ENCODE measurements around the gene GLO1.

The GLO1 gene

DNA sequence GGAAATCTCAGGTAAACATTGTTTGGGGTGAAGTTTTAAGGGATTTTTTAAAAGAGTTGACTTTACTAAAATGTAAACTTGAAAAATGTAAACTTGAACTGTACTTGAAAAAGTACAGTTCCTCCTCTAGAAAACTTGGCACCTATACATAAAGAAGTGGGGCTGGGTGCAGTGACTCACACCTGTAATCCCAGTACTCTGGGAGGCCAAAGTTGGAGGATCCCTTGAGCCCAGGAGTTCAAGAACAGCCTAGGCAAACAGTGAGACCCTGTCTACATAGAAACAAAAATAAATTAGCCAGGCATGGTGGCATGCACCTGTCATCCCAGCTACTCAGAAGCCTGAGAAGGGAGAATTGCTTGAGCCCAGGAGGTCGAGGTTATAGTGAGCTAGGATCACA, 70.5 kb downstream of the GLO1 start:
- no peak for ATAC-seq
- TF ChIP-seq, protein P1, sequence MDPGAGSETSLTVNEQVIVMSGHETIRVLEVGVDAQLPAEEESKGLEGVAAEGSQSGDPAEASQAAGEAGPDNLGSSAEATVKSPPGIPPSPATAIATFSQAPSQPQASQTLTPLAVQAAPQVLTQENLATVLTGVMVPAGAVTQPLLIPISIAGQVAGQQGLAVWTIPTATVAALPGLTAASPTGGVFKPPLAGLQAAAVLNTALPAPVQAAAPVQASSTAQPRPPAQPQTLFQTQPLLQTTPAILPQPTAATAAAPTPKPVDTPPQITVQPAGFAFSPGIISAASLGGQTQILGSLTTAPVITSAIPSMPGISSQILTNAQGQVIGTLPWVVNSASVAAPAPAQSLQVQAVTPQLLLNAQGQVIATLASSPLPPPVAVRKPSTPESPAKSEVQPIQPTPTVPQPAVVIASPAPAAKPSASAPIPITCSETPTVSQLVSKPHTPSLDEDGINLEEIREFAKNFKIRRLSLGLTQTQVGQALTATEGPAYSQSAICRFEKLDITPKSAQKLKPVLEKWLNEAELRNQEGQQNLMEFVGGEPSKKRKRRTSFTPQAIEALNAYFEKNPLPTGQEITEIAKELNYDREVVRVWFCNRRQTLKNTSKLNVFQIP (CRISPR knock-in tag; IDR thresholded peaks at IDR 0.05; ENCODE audit: borderline replicate concordance, low read depth): no peak
- TF ChIP-seq, protein P2, sequence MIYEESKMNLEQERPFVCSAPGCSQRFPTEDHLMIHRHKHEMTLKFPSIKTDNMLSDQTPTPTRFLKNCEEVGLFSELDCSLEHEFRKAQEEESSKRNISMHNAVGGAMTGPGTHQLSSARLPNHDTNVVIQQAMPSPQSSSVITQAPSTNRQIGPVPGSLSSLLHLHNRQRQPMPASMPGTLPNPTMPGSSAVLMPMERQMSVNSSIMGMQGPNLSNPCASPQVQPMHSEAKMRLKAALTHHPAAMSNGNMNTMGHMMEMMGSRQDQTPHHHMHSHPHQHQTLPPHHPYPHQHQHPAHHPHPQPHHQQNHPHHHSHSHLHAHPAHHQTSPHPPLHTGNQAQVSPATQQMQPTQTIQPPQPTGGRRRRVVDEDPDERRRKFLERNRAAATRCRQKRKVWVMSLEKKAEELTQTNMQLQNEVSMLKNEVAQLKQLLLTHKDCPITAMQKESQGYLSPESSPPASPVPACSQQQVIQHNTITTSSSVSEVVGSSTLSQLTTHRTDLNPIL (CRISPR knock-in tag; IDR thresholded peaks at IDR 0.05; ENCODE audit: low read depth): no peak
- TF ChIP-seq, protein P3, sequence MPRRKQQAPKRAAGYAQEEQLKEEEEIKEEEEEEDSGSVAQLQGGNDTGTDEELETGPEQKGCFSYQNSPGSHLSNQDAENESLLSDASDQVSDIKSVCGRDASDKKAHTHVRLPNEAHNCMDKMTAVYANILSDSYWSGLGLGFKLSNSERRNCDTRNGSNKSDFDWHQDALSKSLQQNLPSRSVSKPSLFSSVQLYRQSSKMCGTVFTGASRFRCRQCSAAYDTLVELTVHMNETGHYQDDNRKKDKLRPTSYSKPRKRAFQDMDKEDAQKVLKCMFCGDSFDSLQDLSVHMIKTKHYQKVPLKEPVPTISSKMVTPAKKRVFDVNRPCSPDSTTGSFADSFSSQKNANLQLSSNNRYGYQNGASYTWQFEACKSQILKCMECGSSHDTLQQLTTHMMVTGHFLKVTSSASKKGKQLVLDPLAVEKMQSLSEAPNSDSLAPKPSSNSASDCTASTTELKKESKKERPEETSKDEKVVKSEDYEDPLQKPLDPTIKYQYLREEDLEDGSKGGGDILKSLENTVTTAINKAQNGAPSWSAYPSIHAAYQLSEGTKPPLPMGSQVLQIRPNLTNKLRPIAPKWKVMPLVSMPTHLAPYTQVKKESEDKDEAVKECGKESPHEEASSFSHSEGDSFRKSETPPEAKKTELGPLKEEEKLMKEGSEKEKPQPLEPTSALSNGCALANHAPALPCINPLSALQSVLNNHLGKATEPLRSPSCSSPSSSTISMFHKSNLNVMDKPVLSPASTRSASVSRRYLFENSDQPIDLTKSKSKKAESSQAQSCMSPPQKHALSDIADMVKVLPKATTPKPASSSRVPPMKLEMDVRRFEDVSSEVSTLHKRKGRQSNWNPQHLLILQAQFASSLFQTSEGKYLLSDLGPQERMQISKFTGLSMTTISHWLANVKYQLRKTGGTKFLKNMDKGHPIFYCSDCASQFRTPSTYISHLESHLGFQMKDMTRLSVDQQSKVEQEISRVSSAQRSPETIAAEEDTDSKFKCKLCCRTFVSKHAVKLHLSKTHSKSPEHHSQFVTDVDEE (CRISPR knock-in tag; IDR thresholded peaks at IDR 0.05): no peak
- TF ChIP-seq ESRRG (CRISPR knock-in tag; IDR thresholded peaks at IDR 0.05): no peak
- no peak for TF ChIP-seq ZC3H10 (CRISPR knock-in tag; IDR thresholded peaks at IDR 0.05)
- no peak for TF ChIP-seq GLIS3 (CRISPR knock-in tag; IDR thresholded peaks at IDR 0.05)
- TF ChIP-seq SNAI2 (CRISPR knock-in tag; IDR thresholded peaks at IDR 0.05): no peak
- no peak for TF ChIP-seq ZNF565 (CRISPR knock-in tag; conservative IDR thresholded peaks at IDR 0.05; ENCODE audit: low read depth)
- TF ChIP-seq, protein P4, sequence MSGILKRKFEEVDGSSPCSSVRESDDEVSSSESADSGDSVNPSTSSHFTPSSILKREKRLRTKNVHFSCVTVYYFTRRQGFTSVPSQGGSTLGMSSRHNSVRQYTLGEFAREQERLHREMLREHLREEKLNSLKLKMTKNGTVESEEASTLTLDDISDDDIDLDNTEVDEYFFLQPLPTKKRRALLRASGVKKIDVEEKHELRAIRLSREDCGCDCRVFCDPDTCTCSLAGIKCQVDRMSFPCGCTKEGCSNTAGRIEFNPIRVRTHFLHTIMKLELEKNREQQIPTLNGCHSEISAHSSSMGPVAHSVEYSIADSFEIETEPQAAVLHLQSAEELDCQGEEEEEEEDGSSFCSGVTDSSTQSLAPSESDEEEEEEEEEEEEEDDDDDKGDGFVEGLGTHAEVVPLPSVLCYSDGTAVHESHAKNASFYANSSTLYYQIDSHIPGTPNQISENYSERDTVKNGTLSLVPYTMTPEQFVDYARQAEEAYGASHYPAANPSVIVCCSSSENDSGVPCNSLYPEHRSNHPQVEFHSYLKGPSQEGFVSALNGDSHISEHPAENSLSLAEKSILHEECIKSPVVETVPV (CRISPR knock-in tag; IDR thresholded peaks at IDR 0.05): no peak
- TF ChIP-seq ARNTL (CRISPR knock-in tag; IDR thresholded peaks at IDR 0.05; ENCODE audit: borderline replicate concordance, low read depth): no peak
- no peak for TF ChIP-seq TCF4 (CRISPR knock-in tag; IDR thresholded peaks at IDR 0.05; ENCODE audit: borderline replicate concordance)
- TF ChIP-seq ZNF8 (CRISPR knock-in tag; IDR thresholded peaks at IDR 0.05): no peak
- TF ChIP-seq, protein P5, sequence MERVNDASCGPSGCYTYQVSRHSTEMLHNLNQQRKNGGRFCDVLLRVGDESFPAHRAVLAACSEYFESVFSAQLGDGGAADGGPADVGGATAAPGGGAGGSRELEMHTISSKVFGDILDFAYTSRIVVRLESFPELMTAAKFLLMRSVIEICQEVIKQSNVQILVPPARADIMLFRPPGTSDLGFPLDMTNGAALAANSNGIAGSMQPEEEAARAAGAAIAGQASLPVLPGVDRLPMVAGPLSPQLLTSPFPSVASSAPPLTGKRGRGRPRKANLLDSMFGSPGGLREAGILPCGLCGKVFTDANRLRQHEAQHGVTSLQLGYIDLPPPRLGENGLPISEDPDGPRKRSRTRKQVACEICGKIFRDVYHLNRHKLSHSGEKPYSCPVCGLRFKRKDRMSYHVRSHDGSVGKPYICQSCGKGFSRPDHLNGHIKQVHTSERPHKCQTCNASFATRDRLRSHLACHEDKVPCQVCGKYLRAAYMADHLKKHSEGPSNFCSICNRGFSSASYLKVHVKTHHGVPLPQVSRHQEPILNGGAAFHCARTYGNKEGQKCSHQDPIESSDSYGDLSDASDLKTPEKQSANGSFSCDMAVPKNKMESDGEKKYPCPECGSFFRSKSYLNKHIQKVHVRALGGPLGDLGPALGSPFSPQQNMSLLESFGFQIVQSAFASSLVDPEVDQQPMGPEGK (CRISPR knock-in tag; IDR thresholded peaks at IDR 0.05; ENCODE audit: borderline replicate concordance): no peak
- TF ChIP-seq ZNF70 (CRISPR knock-in tag; IDR thresholded peaks at IDR 0.05): no peak
- no peak for TF ChIP-seq ZFP30 (CRISPR knock-in tag; IDR thresholded peaks at IDR 0.05)
- no peak for TF ChIP-seq CSDC2 (CRISPR knock-in tag; IDR thresholded peaks at IDR 0.05)

DNA sequence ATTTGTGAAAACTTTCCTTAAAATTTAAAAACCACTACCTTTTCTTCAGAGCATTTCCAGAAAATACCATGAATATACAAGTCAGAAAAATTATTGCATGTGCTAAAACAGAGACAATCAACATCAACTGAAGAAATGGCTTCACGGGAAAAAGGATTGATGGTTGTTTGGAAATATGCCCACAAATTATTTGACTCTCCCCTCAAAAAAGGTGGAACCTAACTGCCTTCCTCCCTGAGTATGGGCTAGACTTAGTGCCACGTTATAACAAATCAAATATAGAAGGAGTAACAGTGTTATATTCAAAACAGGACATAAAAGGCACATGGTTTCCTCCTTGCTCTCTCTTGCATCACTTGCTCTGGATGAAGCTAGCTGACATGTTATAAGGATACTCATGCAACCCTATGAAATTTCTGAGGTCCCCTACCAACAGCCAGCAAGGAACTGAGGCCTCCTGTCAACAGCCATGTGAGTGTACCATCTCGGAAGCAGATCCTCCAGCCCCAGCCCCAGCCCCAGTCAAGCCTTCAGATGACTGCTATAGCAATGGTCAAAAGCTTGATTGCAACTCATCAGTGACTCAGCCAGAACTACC, 71.7 kb downstream of the GLO1 start:
- ATAC-seq: no peak
- TF ChIP-seq, protein P4 (CRISPR knock-in tag; IDR thresholded peaks at IDR 0.05): no peak
- TF ChIP-seq ZNF8 (CRISPR knock-in tag; IDR thresholded peaks at IDR 0.05) (no peak), ZFP30 (CRISPR knock-in tag; IDR thresholded peaks at IDR 0.05) (no peak)

Measured in SK-N-SH treated with all-trans-retinoic acid at 6 μM for 48 hours (cell line).